Fibroblast of mammary gland (primary cell): ENCODE results near the gene FOXN3.

Experiments
- DNase-seq: peaks from one replicate; pipeline ENCODE4 v3.0.0-alpha.2; 2010; ENCODE audit warnings: low read depth
- H3K4me3 ChIP-seq: 2 replicates; pipeline ENCODE4 v1.5.1; 2011; ENCODE audit warnings: low read depth, mild to moderate bottlenecking, low read length, moderate library complexity; ENCODE audit not compliant: control insufficient read depth
- TF ChIP-seq, protein P1 (sequence below): conservative IDR thresholded peaks from 2 replicates; pipeline ENCODE4 v1.5.1; 2011; ENCODE audit warnings: low read depth, low read length, inconsistent platforms; ENCODE audit not compliant: control insufficient read depth, insufficient read depth

Gene FOXN3

GRCh38 chr14:89454996-89455395 lies 38.0 kb upstream of the FOXN3 start:
- TF ChIP-seq, protein P1, sequence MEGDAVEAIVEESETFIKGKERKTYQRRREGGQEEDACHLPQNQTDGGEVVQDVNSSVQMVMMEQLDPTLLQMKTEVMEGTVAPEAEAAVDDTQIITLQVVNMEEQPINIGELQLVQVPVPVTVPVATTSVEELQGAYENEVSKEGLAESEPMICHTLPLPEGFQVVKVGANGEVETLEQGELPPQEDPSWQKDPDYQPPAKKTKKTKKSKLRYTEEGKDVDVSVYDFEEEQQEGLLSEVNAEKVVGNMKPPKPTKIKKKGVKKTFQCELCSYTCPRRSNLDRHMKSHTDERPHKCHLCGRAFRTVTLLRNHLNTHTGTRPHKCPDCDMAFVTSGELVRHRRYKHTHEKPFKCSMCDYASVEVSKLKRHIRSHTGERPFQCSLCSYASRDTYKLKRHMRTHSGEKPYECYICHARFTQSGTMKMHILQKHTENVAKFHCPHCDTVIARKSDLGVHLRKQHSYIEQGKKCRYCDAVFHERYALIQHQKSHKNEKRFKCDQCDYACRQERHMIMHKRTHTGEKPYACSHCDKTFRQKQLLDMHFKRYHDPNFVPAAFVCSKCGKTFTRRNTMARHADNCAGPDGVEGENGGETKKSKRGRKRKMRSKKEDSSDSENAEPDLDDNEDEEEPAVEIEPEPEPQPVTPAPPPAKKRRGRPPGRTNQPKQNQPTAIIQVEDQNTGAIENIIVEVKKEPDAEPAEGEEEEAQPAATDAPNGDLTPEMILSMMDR, result no peak
- DNase-seq, result no peak
- H3K4me3 ChIP-seq, result no peak overlapping the region

DNA sequence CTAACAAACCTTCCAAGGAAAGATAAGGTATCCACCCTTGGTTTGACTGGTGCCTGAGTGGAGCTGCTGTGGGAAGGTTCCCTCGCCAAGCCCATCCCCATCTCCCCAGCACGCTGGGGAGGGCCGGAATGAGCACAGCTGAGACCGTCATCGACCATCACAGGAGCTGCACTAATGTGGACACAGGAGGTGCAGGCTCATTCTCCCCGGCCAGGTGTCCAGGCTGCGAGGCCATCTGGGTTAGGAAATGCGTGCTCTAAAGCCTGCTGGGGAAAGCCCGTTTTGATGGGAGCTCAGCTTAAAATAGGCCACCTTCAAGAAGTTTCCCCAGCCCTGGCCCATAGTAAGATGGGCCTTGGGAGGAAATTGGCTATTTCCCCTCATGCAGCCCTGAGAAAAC lies 35.2 kb upstream of the FOXN3 start:
- no peak for DNase-seq
- TF ChIP-seq, protein P1, result no peak
- H3K4me3 ChIP-seq, result no peak overlapping the region

DNA sequence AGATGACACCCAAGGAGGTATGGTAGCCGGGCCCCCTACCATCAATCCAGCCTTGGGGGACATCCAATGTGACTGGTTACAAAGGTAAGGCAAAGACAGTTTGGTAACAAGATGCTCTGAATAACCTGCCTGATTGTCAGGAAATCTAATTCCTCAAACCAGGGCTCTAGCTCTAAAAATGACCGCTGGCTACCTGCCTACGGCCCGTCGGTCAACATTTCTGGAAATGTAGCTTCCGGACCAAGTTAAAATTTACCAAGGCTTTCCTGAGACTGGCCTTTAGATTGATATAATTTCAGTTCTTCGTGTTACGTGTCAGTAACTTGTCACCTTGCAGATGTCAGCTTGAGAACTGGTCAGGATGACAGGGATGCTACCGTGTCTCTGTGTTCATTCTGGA lies 34.2 kb upstream of the FOXN3 start:
- TF ChIP-seq, protein P1, result no peak
- H3K4me3 ChIP-seq, result no peak overlapping the region
- DNase-seq, result no peak

GRCh38 chr14:89447182-89447944 lies 30.3 kb upstream of the FOXN3 start:
- H3K4me3 ChIP-seq, result no peak overlapping the region
- DNase-seq, result no peak
- TF ChIP-seq, protein P1, result no peak

DNA sequence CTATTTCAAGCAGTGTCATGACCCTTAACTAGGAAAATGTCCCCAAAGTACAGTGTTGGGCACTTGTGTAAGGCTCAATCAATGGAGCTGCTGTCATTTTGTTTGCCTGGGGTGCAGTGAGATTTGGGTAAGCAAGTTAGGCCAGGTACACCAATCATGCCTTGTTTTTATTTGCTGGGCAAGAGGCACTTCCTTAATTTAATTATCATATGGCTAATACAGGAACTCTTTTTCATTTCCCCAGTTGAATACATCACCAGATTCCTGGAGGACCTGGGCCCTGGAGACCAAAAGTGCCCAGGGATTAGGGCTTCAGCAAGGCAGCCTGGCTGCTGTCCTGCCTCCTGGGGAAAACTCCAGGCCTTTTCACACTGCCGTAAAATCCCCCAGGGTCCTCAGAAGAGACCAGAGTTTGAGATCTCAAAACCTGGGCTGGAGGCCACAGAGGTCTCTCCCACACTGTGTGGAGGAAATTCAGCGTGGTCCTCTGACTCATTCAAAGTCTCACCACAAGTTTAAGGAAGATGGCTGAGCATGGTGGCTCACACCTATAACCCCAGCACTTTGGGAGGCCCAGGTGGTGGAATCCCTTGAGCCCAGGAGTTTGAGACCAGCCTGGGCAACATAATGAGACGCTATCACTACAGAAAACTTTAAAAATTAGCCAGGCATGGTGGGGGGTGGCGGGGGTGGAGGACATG lies 28.4 kb upstream of the FOXN3 start:
- no peak overlapping the region for H3K4me3 ChIP-seq
- DNase-seq, result no peak
- TF ChIP-seq, protein P1, result no peak

- DNase-seq, result no peak
- H3K4me3 ChIP-seq, result no peak overlapping the region
- TF ChIP-seq, protein P1, result no peak
Observed at GRCh38 chr14:89444516-89445125, 27.6 kb upstream of the FOXN3 start.
